T-cell (primary cell): ENCODE data around the gene RBPJ. TPM values are rescaled to one million over a fixed set of nuclear protein-coding genes. Genes with fewer than 3 reads are reported as not detected.

Experiments used
- ATAC-seq, 4 experiments: fragments of 200-7000 bp in 3 of 4; fragments of 150-1000 bp in 1 of 4; cut with Tn5 transposase; replicated peaks in 1 of 4; 1 replicate in 3 of 4; 2 replicates in 1 of 4; pipeline ENCODE4 v1.10.0; 2021; ENCODE audit warnings: moderate library complexity in 3 of 4, mild to moderate bottlenecking in 2 of 4, moderate number of reproducible peaks in 1 of 4
- CTCF ChIA-PET, 2 donors: fragments of 300-600 bp; sonication (Branson Sonifier 250); formaldehyde crosslinking; loops; one replicate each; lab custom pipeline; 2022; ENCODE audit warnings: antibody characterized with exemption in 2 of 2; lab: Charles Lee
- POLR2A ChIA-PET, 2 donors: fragments of 300-600 bp; sonication (Branson Sonifier 250); formaldehyde crosslinking; loops; one replicate each; lab custom pipeline; 2022; ENCODE audit warnings: antibody characterized with exemption in 2 of 2; lab: Charles Lee
- DNase-seq, 35 experiments: peaks; one replicate each; pipeline versions ENCODE4 v3.0.0 to v3.0.0-alpha.2; 2013 to 2023
- H3K27ac ChIP-seq: one replicate; pipeline ENCODE4 v1.5.1; 2013; ENCODE audit warnings: low read length
- H3K27me3 ChIP-seq, 2 experiments: replicated peaks in 1 of 2; 1 replicate in 1 of 2; 2 replicates in 1 of 2; pipeline versions ENCODE4 v1.6.1 to v1.7.0; 2013; ENCODE audit warnings: low read length in 1 of 2, mixed read lengths in 1 of 2; ENCODE audit not compliant: control insufficient read depth in 2 of 2, insufficient read depth in 2 of 2; ENCODE audit errors: extremely low read depth in 1 of 2
- H3K36me3 ChIP-seq, 2 donors: 1 replicate in 1 of 2; 2 replicates in 1 of 2; pipeline versions ENCODE4 v1.6.1 to v1.7.0; 2013; ENCODE audit warnings: low read length in 1 of 2; ENCODE audit not compliant: control insufficient read depth in 2 of 2, insufficient read depth in 1 of 2; ENCODE audit errors: extremely low read depth in 1 of 2
- H3K4me1 ChIP-seq, 2 experiments: 1 replicate in 1 of 2; 2 replicates in 1 of 2; pipeline versions ENCODE4 v1.6.1 to v1.7.0; 2013; ENCODE audit warnings: low read length in 2 of 2, mixed read lengths in 1 of 2; ENCODE audit not compliant: insufficient read depth in 2 of 2, control insufficient read depth in 1 of 2; ENCODE audit errors: extremely low read depth in 1 of 2
- H3K4me3 ChIP-seq, 2 donors: 1 replicate in 1 of 2; 2 replicates in 1 of 2; pipeline versions ENCODE4 v1.5.1 to v1.7.0; 2013; ENCODE audit warnings: mild to moderate bottlenecking in 2 of 2, low read length in 1 of 2, moderate library complexity in 1 of 2; ENCODE audit not compliant: control insufficient read depth in 1 of 2; ENCODE audit errors: extremely low read depth in 1 of 2
- H3K9me3 ChIP-seq: 2 replicates; pipeline ENCODE4 v1.7.0; 2013
- H3K27ac Mint-ChIP-seq, 2 donors: one replicate each; pipeline ENCODE4 v1.8.0; 2020 to 2021; ENCODE audit warnings: mild to moderate bottlenecking in 2 of 2, mixed read lengths in 2 of 2
- H3K27me3 Mint-ChIP-seq, 2 donors: one replicate each; pipeline ENCODE4 v1.8.0; 2021 to 2022; ENCODE audit warnings: mixed read lengths in 2 of 2
- H3K36me3 Mint-ChIP-seq: one replicate; pipeline ENCODE4 v1.8.0; 2021; ENCODE audit warnings: mixed read lengths
- H3K4me1 Mint-ChIP-seq, 3 donors: one replicate each; pipeline ENCODE4 v1.8.0; 2020 to 2022; ENCODE audit warnings: mixed read lengths in 3 of 3, mild to moderate bottlenecking in 1 of 3
- H3K4me3 Mint-ChIP-seq, 3 donors: one replicate each; pipeline ENCODE4 v1.8.0; 2020 to 2022; ENCODE audit warnings: mild to moderate bottlenecking in 3 of 3, mixed read lengths in 3 of 3, moderate library complexity in 3 of 3
- H3K9me3 Mint-ChIP-seq, 3 donors: one replicate each; pipeline ENCODE4 v1.8.0; 2020 to 2022; ENCODE audit warnings: mixed read lengths in 3 of 3
- WGBS: methylation state at CpG from one replicate; pipeline ENCODE4 v1.1.5; 2013; ENCODE audit warnings: missing lambda C conversion rate; ENCODE audit not compliant: insufficient coverage; 5-methylcytosine and 5-hydroxymethylcytosine counted together
- total RNA-seq, 35 experiments: library from RNA in 6 of 35; stranded (reverse) in 6 of 35; fragments of 120-200 nt in 1 of 35; gene quantifications; one replicate each; pipeline versions ENCODE4 v1.2.1 to v1.2.4 and lab custom pipeline; 2013 to 2026

RBPJ gene
- total RNA-seq, 5 donors from 2014 or later (not counting 1 experiment from before 2014, with no cell fraction given): 55.6 to 81.1 (median 60.5) TPM

GRCh38 chr4:26298198-26298947, 22.4 kb upstream of the RBPJ start:
- Histone ChIP-seq H3K4me1 (peaks cover 0 to 6% of the 10 kb centered on the region in 2 experiments), H3K4me3 (no peak overlapping the region), H3K27ac (no peak overlapping the region), H3K9me3 (no peaks in the 10 kb centered on the region), H3K27me3 (no peaks in the 10 kb centered on the region), H3K36me3 (no peaks in the 10 kb centered on the region)
- ATAC-seq: no peak
- no peak overlapping the region for H3K27ac Mint-ChIP-seq
- 100% methylated on average over 1 of the region's 5 CpGs for WGBS
- CTCF ChIA-PET: no interaction called here
- H3K4me3 Mint-ChIP-seq: peak overlapping the region; percentile 40 to 57 (median 44)
- peaks cover 0 to 19% (median 6%) of the 10 kb centered on the region in 3 donors for H3K4me1 Mint-ChIP-seq
- DNase-seq: no peak
- POLR2A ChIA-PET: interaction anchor here in 1 of 2 donors (0.7 kb wide), 1 partner anchor 315 kb away, joined by 3 read pairs; no protein-coding TSS in a partner anchor
- H3K9me3 Mint-ChIP-seq: no peaks in the 10 kb centered on the region
- H3K36me3 Mint-ChIP-seq: no peaks in the 10 kb centered on the region
- H3K27me3 Mint-ChIP-seq: no peaks in the 10 kb centered on the region

- Histone ChIP-seq H3K27ac (peak overlapping the region; percentile 14), H3K4me1 (peaks cover 0 to 6% of the 10 kb centered on the region in 2 experiments), H3K9me3 (no peaks in the 10 kb centered on the region), H3K4me3 (peak overlapping the region in 1 of 2 donors; percentile 27), H3K27me3 (no peaks in the 10 kb centered on the region), H3K36me3 (no peaks in the 10 kb centered on the region)
- Mint-ChIP-seq H3K27me3 (no peaks in the 10 kb centered on the region), H3K36me3 (no peaks in the 10 kb centered on the region), H3K4me1 (peaks cover 0 to 19% (median 6%) of the 10 kb centered on the region in 3 donors), H3K9me3 (no peaks in the 10 kb centered on the region), H3K4me3 (peak overlapping the region; percentile 44 to 68 (median 57)), H3K27ac (peak overlapping the region; percentile 11 to 33)
- POLR2A ChIA-PET: interaction anchor here in 1 of 2 donors (0.7 kb wide), 1 partner anchor 316 kb away, joined by 3 read pairs; no protein-coding TSS in a partner anchor
- ATAC-seq (no peak), DNase-seq (no peak)
- CTCF ChIA-PET: interaction anchor here in 1 of 2 donors (0.7 kb wide), 1 partner anchor 311 kb away, joined by 3 read pairs; no protein-coding TSS in a partner anchor
- WGBS: 38% methylated on average over 5 of the region's 9 CpGs
Measured at GRCh38 chr4:26299254-26299882, 21.4 kb upstream of the RBPJ start.

- ChIA-PET POLR2A (no interaction called here), CTCF (interaction anchor here in 1 of 2 donors (0.6 kb wide), 1 partner anchor 100 kb away, joined by 3 read pairs; no protein-coding TSS in a partner anchor)
- Mint-ChIP-seq H3K27me3 (no peaks in the 10 kb centered on the region), H3K9me3 (no peaks in the 10 kb centered on the region), H3K4me3 (peak overlapping the region in 1 of 3 donors; percentile 17), H3K27ac (peak overlapping the region in 1 of 2 donors; percentile 42), H3K4me1 (peaks cover 0 to 19% (median 6%) of the 10 kb centered on the region in 3 donors), H3K36me3 (no peaks in the 10 kb centered on the region)
- WGBS: 100% methylated on average over 1 of the region's 8 CpGs
- no peak overlapping the region for H3K27ac ChIP-seq
- no peaks in the 10 kb centered on the region for H3K9me3 ChIP-seq
- no peaks in the 10 kb centered on the region for H3K36me3 ChIP-seq
- no peaks in the 10 kb centered on the region for H3K27me3 ChIP-seq
- ATAC-seq (no peak), DNase-seq (no peak)
- H3K4me1 ChIP-seq: peaks cover 0 to 6% of the 10 kb centered on the region in 2 experiments
- no peak overlapping the region for H3K4me3 ChIP-seq
Measured at GRCh38 chr4:26300314-26301307, 20.2 kb upstream of the RBPJ start.

- no peaks in the 10 kb centered on the region for H3K36me3 ChIP-seq
- H3K27ac ChIP-seq: no peak overlapping the region
- Mint-ChIP-seq H3K27me3 (no peaks in the 10 kb centered on the region), H3K36me3 (no peaks in the 10 kb centered on the region), H3K4me3 (no peak overlapping the region), H3K9me3 (no peaks in the 10 kb centered on the region), H3K27ac (no peak overlapping the region), H3K4me1 (peaks cover 0 to 19% (median 6%) of the 10 kb centered on the region in 3 donors)
- ATAC-seq: no peak
- ChIA-PET CTCF (interaction anchor here in 1 of 2 donors (0.6 kb wide), 1 partner anchor 17 kb away, joined by 3 read pairs; no protein-coding TSS in a partner anchor), POLR2A (interaction anchor here in 1 of 2 donors (0.5 kb wide), 1 partner anchor 16 kb away, joined by 6 read pairs; no protein-coding TSS in a partner anchor)
- H3K9me3 ChIP-seq: no peaks in the 10 kb centered on the region
- H3K4me1 ChIP-seq: peaks cover 0 to 6% of the 10 kb centered on the region in 2 experiments
- 100% methylated on average over 3 of the region's 5 CpGs for WGBS
- no peak overlapping the region for H3K4me3 ChIP-seq
- no peak for DNase-seq
- no peaks in the 10 kb centered on the region for H3K27me3 ChIP-seq
Measured at GRCh38 chr4:26302031-26302899, 18.5 kb upstream of the RBPJ start.

GRCh38 chr4:26303008-26303407, 17.8 kb upstream of the RBPJ start:
- DNase-seq (no peak), ATAC-seq (no peak)
- Mint-ChIP-seq H3K9me3 (no peaks in the 10 kb centered on the region), H3K4me3 (no peak overlapping the region), H3K36me3 (no peaks in the 10 kb centered on the region), H3K4me1 (peaks cover 0 to 19% (median 6%) of the 10 kb centered on the region in 3 donors), H3K27me3 (no peaks in the 10 kb centered on the region), H3K27ac (no peak overlapping the region)
- Histone ChIP-seq H3K9me3 (no peaks in the 10 kb centered on the region), H3K4me3 (no peak overlapping the region), H3K4me1 (peaks cover 0 to 6% of the 10 kb centered on the region in 2 experiments), H3K27ac (no peak overlapping the region), H3K27me3 (no peaks in the 10 kb centered on the region), H3K36me3 (no peaks in the 10 kb centered on the region)
- CTCF ChIA-PET: no interaction called here
- WGBS: no CpG with 5 or more reads among the region's 4 CpGs
- POLR2A ChIA-PET: no interaction called here
